DND-41 (cell line): Measurements from ENCODE around the gene MGST2.

ENCODE experiments used
- CTCF ChIP-seq: IDR thresholded peaks from 2 replicates; pipeline ENCODE4 v1.5.1; 2012; ENCODE audit warnings: borderline replicate concordance, low read length, moderate library complexity, mild to moderate bottlenecking; ENCODE audit not compliant: poor library complexity, severe bottlenecking; ENCODE audit errors: extremely low read depth
- EZH2 ChIP-seq: IDR thresholded peaks from 3 replicates; pipeline ENCODE4 v1.6.1; 2012; ENCODE audit warnings: borderline replicate concordance, low read depth, mild to moderate bottlenecking, moderate library complexity, low read length, inconsistent platforms; ENCODE audit not compliant: severe bottlenecking

DNA sequence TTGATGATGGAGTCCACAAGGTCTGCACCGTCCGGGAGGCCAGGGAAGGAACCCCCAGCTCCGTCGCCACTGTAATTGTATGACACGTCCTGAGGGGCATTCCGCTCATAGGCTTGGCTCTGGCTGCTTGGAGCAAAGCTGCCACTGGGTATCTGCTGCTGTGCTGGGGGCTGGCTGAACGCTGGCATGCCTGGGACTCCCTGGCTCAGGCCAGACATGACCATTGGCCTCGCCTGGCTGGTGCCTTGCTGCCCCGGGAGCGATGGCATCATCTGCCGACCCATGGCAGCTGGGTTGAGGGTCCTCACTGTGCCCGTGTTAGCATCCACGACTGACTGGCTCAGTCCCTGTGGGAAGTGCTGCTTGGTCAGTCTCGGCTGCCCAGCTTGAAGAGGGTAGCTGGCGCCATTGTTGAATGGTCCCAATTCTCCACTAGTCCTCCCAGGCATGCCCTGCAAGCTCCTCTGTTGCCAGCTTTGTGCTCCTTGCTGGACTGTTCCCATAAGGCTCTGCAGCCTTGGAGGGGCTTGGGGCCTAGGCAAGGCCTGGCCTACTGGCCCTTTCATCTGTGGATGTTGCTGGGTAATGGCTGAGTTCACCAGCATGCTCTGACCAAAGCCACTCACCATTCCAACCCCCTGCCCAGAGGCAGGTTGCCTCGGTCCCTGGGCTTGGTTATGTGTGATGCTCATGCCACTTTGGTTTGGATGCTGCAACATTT lies 53.9 kb downstream of the MGST2 start:
- TF ChIP-seq EZH2, result no peak
- no peak for TF ChIP-seq CTCF
